K562 (cell line): Measurements from ENCODE around the gene TMEM87A. TPM values are rescaled to one million over a fixed set of nuclear protein-coding genes. Genes with fewer than 3 reads are reported as not detected.

Experiments used
- ATAC-seq: fragments of 200-7000 bp; cut with Tn5 transposase; 3 replicates; pipeline ENCODE4 v1.9.1; 2020; ENCODE audit warnings: moderate library complexity
- BruUV-seq: library from RNA; stranded (reverse); fragments of 400-500 nt; replicated peaks from 2 replicates; lab custom pipeline; 2021; lab: Mats Ljungman, UMichigan
- CTCF ChIA-PET: fragments of 300-600 bp; formaldehyde crosslinking; extraction: SDS; loops from one replicate; lab custom pipeline; 2021; ENCODE audit warnings: low intra/inter-chr PET ratio; lab: Yijun Ruan, JAX
- POLR2A ChIA-PET: fragments of 300-600, 350-650 bp; sonication (Branson Sonifier 250); formaldehyde crosslinking; extraction: SDS; loops from one replicate; lab custom pipeline; 2021; ENCODE audit warnings: antibody characterized with exemption, inconsistent platforms; lab: Yijun Ruan, JAX
- DNase-seq, 4 experiments: peaks; one replicate each; pipeline versions ENCODE4 v3.0.0 to v3.0.0-alpha.2; 2011 to 2018; ENCODE audit warnings: low spot score in 3 of 4, mixed read lengths in 3 of 4; ENCODE audit errors: extremely low read depth in 1 of 4
- FAIRE-seq: peaks from 2 replicates; lab custom pipeline; 2011; peaks lifted over from hg19 to GRCh38; lab: Jason Lieb, UNC
- H2AFZ ChIP-seq: 2 replicates; pipeline ENCODE4 v1.6.0; 2011; ENCODE audit warnings: low read depth, low read length, control low read depth, inconsistent platforms
- H3K27ac ChIP-seq: fragments of 200-600 bp; 3 replicates; pipeline ENCODE4 v1.8.0; 2011; ENCODE audit warnings: low read depth, mild to moderate bottlenecking, control low read depth, inconsistent platforms, low read length, moderate library complexity, mixed read lengths; ENCODE audit errors: extremely low read depth
- H3K27me3 ChIP-seq, 2 experiments: fragments of 300-600 bp in 1 of 2; 2 replicates in 1 of 2; 3 replicates in 1 of 2; pipeline versions ENCODE4 v1.6.0 to v1.8.0; 2011; ENCODE audit warnings: inconsistent platforms in 2 of 2, low read length in 2 of 2, mild to moderate bottlenecking in 1 of 2, mixed read lengths in 1 of 2, moderate library complexity in 1 of 2; ENCODE audit not compliant: control insufficient read depth in 2 of 2, insufficient read depth in 2 of 2
- H3K36me3 ChIP-seq: fragments of 300-600 bp; 3 replicates; pipeline ENCODE4 v1.8.0; 2011; ENCODE audit warnings: mild to moderate bottlenecking, low read length, inconsistent platforms; ENCODE audit not compliant: control insufficient read depth, insufficient read depth
- H3K4me1 ChIP-seq, 2 experiments: fragments of 200-600 bp in 1 of 2; replicated peaks in 1 of 2; 2 replicates in 1 of 2; 3 replicates in 1 of 2; pipeline versions ENCODE4 v1.5.1 to v1.8.0; 2011; ENCODE audit warnings: inconsistent platforms in 2 of 2, low read length in 2 of 2, mild to moderate bottlenecking in 1 of 2, mixed read lengths in 1 of 2, moderate library complexity in 1 of 2; ENCODE audit not compliant: control insufficient read depth in 2 of 2, insufficient read depth in 2 of 2
- H3K4me2 ChIP-seq: 2 replicates; pipeline ENCODE4 v1.6.1; 2011; ENCODE audit warnings: low read length, control low read depth, inconsistent platforms, mixed read lengths; ENCODE audit not compliant: insufficient read depth
- H3K4me3 ChIP-seq: fragments of 200-600 bp; sonication (generic), shearing (Covaris generic); 2 replicates; pipeline ENCODE4 v1.5.1; 2016; ENCODE audit warnings: control low read depth, inconsistent platforms
- H3K79me2 ChIP-seq: fragments of 200-600 bp; 3 replicates; pipeline ENCODE4 v1.8.0; 2011; ENCODE audit warnings: low read length, inconsistent platforms; ENCODE audit not compliant: control insufficient read depth, insufficient read depth
- H3K9ac ChIP-seq, 2 experiments: 2 replicates each; pipeline versions ENCODE4 v1.6.0 to v1.6.1; 2011; ENCODE audit warnings: low read depth in 2 of 2, low read length in 2 of 2, control low read depth in 1 of 2, inconsistent platforms in 1 of 2, mild to moderate bottlenecking in 1 of 2, mixed read lengths in 1 of 2; ENCODE audit not compliant: insufficient read depth in 1 of 2
- H3K9me1 ChIP-seq: one replicate; pipeline ENCODE4 v1.6.0; 2011; ENCODE audit warnings: inconsistent platforms, mild to moderate bottlenecking, low read length, moderate library complexity; ENCODE audit not compliant: control insufficient read depth, insufficient read depth
- H3K9me3 ChIP-seq: replicated peaks from 2 replicates; pipeline ENCODE4 v1.5.1; 2011; ENCODE audit warnings: low read depth, low read length, inconsistent platforms; ENCODE audit not compliant: control insufficient read depth, insufficient read depth
- H4K20me1 ChIP-seq: replicated peaks from 2 replicates; pipeline ENCODE4 v1.6.1; 2011; ENCODE audit warnings: low read length, inconsistent platforms, mixed read lengths; ENCODE audit not compliant: control insufficient read depth, insufficient read depth
- ATF1 ChIP-seq, 2 experiments: fragments of 450-650 bp in 1 of 2; IDR thresholded peaks; 2 replicates each; pipeline ENCODE4 v1.6.1; 2016; ENCODE audit warnings: missing compliant biosample characterization in 1 of 2, missing genetic modification characterization in 1 of 2
- EZH2 ChIP-seq: IDR thresholded peaks from 2 replicates; pipeline ENCODE4 v1.6.1; 2012; ENCODE audit warnings: low read depth, mild to moderate bottlenecking, inconsistent platforms, low read length, borderline replicate concordance
- MTA1 ChIP-seq: fragments of 450-650 bp; IDR thresholded peaks from 2 replicates; pipeline ENCODE4 v1.6.1; 2017; ENCODE audit warnings: borderline replicate concordance
- POLR2B ChIP-seq: fragments of 450-650 bp; IDR thresholded peaks from 2 replicates; pipeline ENCODE4 v1.6.1; 2018; ENCODE audit warnings: low read depth; ENCODE audit not compliant: partially characterized antibody
- SMAD4 ChIP-seq: fragments of 250-450 bp; sonication (Bioruptor Pico); conservative IDR thresholded peaks from 2 replicates; pipeline ENCODE4 v1.8.0; 2021; ENCODE audit warnings: inconsistent platforms, mild to moderate bottlenecking, moderate library complexity
- STAT5A ChIP-seq: IDR thresholded peaks from 2 replicates; pipeline ENCODE4 v1.6.1; 2012; ENCODE audit warnings: low read length, inconsistent platforms, borderline replicate concordance
- WGBS: fragments of 100-300 bp; shearing (Covaris generic); methylation state at CpG from one replicate; pipeline ENCODE4 v1.1.6; 2016; ENCODE audit warnings: low coverage, mixed read lengths; ENCODE audit not compliant: insufficient coverage; ENCODE audit errors: missing lambda C conversion rate; 5-methylcytosine and 5-hydroxymethylcytosine counted together
- in situ Hi-C: fragments of 300-500 bp; cut with MboI; formaldehyde crosslinking; loops from 4 replicates; pipeline ENCODE4 v1.15.0; 2018; ENCODE audit warnings: inconsistent platforms, mixed read lengths
- intact Hi-C: fragments of 100-400 bp; cut with micrococcal nuclease; formaldehyde crosslinking; loops from 2 replicates; pipeline ENCODE4 v1.14.2; 2022
- polyA plus RNA-seq, 8 experiments: library from polyadenylated mRNA; depleted of rRNA in 4 of 8; stranded (reverse) in 5 of 8; unstranded in 3 of 8; fragments of >200 nt; fragmentation: Nextera tagmentation in 2 of 8; fragmentation: Illumina TruSeq in 1 of 8; extraction: Ambion mirVana in 2 of 8; extraction: Trizol in 1 of 8; gene quantifications; 2 replicates each; pipeline versions ENCODE4 v1.2.1 to v1.2.3, GENCODE V29; 2011 to 2014; ENCODE audit warnings: inconsistent platforms in 1 of 8, missing spikeins in 1 of 8
- total RNA-seq, 7 experiments: library from RNA; depleted of rRNA in 6 of 7; stranded (reverse); fragments of >200 nt in 6 of 7; fragmentation: Illumina TruSeq in 2 of 7; extraction: Trizol in 2 of 7; gene quantifications; 2 replicates each; pipeline versions ENCODE4 v1.2.1 to v1.2.3, GENCODE V29; 2011 to 2021; ENCODE audit warnings: low replicate concordance in 1 of 7
- TF ChIP-seq, protein P1 (sequence below): sonication (generic); formaldehyde crosslinking; IDR thresholded peaks from 2 replicates; pipeline ENCODE4 v1.8.0; 2022; ENCODE audit warnings: missing genetic modification reagents, mild to moderate bottlenecking, moderate library complexity, borderline replicate concordance
- TF ChIP-seq, protein P2 (sequence below): fragments of 450-650 bp; IDR thresholded peaks from 2 replicates; pipeline ENCODE4 v1.7.1; 2018; ENCODE audit warnings: mild to moderate bottlenecking, low read depth; ENCODE audit not compliant: partially characterized antibody
- TF ChIP-seq, protein P3 (sequence below): fragments of 450-650 bp; IDR thresholded peaks from 2 replicates; pipeline ENCODE4 v1.6.1; 2016; ENCODE audit warnings: low read depth

TMEM87A gene
- total and polyA plus RNA-seq, 9 of the 15 experiments (the other 6 are each of a cell fraction or from before 2014, with no cell fraction given) = 16.6 to 43.3 (median 29.6) TPM

DNA sequence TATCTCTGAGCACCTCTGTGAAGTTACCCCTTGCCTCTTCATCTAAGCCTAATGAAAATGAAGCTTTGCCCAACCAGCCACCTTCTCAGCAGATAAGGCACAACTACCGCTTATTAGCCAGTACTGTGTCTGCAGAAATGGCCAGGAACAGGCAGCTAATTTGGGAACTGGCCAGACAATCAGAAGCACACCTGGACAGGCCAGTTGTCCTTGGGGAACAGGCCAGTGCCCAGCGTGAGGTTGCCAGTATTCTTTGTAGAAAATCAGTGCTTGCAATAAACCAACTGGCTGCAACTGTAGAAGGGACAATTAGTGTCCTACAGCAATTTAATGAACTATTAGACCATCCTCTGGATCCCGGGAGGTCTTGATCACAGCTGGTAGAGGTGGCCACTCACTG, 10.4 kb upstream of the TMEM87A start (continued):
- TF ChIP-seq, protein P1, sequence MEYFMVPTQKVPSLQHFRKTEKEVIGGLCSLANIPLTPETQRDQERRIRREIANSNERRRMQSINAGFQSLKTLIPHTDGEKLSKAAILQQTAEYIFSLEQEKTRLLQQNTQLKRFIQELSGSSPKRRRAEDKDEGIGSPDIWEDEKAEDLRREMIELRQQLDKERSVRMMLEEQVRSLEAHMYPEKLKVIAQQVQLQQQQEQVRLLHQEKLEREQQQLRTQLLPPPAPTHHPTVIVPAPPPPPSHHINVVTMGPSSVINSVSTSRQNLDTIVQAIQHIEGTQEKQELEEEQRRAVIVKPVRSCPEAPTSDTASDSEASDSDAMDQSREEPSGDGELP (CRISPR knock-in tag) = no peak

DNA sequence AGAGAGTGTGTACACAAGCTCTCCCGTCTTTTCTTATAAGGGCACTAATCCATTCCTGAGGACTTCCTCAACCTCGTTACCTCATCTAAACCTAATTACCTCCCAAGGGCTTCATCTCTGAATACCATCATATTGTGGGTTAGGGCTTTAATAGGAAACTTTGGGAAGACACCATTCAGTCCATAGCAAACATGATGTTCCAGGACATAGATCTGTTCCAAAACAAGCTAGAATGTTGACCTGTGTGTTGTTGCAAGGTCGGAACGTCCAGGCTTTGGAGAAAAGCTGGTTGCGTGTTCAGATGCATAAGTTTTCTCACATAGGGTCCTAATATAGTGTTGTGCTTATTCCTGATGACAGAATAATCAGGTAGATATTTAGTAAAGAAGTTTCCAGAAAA, 9.7 kb upstream of the TMEM87A start:
- H3K4me2 ChIP-seq = no peak overlapping the region
- no peak for ATAC-seq
- intact Hi-C loops (no loop called here), in situ Hi-C loops (no loop called here)
- POLR2A ChIA-PET = interaction anchor here (2.0 kb wide), 1 partner anchor 10 kb away, joined by 8 read pairs; the partner anchor contains the start of genes GANC and TMEM87A
- no peak overlapping the region for H3K27ac ChIP-seq
- H3K9me1 ChIP-seq = no peaks in the 10 kb centered on the region
- H3K4me1 ChIP-seq = peaks cover 0 to 12% of the 10 kb centered on the region in 2 experiments; a peak in 4 of 5 replicates
- H4K20me1 ChIP-seq = no peaks in the 10 kb centered on the region
- H3K79me2 ChIP-seq = no peaks in the 10 kb centered on the region
- CTCF ChIA-PET = no interaction called here
- no peak for DNase-seq
- H3K27me3 ChIP-seq = no peaks in the 10 kb centered on the region
- no TSS peak for BruUV-seq
- WGBS = 42% methylated on average over 5 of the region's 5 CpGs
- H2AFZ ChIP-seq = no peak overlapping the region
- H3K36me3 ChIP-seq = peaks cover 14% of the 10 kb centered on the region; the same call in 1 of the 3 replicates
- no peaks in the 10 kb centered on the region for H3K9me3 ChIP-seq
- no peak overlapping the region for H3K9ac ChIP-seq
- H3K4me3 ChIP-seq = no peak overlapping the region
- no peak for FAIRE-seq
- TF ChIP-seq STAT5A = no peak
- TF ChIP-seq, protein P2, sequence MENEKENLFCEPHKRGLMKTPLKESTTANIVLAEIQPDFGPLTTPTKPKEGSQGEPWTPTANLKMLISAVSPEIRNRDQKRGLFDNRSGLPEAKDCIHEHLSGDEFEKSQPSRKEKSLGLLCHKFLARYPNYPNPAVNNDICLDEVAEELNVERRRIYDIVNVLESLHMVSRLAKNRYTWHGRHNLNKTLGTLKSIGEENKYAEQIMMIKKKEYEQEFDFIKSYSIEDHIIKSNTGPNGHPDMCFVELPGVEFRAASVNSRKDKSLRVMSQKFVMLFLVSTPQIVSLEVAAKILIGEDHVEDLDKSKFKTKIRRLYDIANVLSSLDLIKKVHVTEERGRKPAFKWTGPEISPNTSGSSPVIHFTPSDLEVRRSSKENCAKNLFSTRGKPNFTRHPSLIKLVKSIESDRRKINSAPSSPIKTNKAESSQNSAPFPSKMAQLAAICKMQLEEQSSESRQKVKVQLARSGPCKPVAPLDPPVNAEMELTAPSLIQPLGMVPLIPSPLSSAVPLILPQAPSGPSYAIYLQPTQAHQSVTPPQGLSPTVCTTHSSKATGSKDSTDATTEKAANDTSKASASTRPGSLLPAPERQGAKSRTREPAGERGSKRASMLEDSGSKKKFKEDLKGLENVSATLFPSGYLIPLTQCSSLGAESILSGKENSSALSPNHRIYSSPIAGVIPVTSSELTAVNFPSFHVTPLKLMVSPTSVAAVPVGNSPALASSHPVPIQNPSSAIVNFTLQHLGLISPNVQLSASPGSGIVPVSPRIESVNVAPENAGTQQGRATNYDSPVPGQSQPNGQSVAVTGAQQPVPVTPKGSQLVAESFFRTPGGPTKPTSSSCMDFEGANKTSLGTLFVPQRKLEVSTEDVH = no peak
- TF ChIP-seq, protein P3, sequence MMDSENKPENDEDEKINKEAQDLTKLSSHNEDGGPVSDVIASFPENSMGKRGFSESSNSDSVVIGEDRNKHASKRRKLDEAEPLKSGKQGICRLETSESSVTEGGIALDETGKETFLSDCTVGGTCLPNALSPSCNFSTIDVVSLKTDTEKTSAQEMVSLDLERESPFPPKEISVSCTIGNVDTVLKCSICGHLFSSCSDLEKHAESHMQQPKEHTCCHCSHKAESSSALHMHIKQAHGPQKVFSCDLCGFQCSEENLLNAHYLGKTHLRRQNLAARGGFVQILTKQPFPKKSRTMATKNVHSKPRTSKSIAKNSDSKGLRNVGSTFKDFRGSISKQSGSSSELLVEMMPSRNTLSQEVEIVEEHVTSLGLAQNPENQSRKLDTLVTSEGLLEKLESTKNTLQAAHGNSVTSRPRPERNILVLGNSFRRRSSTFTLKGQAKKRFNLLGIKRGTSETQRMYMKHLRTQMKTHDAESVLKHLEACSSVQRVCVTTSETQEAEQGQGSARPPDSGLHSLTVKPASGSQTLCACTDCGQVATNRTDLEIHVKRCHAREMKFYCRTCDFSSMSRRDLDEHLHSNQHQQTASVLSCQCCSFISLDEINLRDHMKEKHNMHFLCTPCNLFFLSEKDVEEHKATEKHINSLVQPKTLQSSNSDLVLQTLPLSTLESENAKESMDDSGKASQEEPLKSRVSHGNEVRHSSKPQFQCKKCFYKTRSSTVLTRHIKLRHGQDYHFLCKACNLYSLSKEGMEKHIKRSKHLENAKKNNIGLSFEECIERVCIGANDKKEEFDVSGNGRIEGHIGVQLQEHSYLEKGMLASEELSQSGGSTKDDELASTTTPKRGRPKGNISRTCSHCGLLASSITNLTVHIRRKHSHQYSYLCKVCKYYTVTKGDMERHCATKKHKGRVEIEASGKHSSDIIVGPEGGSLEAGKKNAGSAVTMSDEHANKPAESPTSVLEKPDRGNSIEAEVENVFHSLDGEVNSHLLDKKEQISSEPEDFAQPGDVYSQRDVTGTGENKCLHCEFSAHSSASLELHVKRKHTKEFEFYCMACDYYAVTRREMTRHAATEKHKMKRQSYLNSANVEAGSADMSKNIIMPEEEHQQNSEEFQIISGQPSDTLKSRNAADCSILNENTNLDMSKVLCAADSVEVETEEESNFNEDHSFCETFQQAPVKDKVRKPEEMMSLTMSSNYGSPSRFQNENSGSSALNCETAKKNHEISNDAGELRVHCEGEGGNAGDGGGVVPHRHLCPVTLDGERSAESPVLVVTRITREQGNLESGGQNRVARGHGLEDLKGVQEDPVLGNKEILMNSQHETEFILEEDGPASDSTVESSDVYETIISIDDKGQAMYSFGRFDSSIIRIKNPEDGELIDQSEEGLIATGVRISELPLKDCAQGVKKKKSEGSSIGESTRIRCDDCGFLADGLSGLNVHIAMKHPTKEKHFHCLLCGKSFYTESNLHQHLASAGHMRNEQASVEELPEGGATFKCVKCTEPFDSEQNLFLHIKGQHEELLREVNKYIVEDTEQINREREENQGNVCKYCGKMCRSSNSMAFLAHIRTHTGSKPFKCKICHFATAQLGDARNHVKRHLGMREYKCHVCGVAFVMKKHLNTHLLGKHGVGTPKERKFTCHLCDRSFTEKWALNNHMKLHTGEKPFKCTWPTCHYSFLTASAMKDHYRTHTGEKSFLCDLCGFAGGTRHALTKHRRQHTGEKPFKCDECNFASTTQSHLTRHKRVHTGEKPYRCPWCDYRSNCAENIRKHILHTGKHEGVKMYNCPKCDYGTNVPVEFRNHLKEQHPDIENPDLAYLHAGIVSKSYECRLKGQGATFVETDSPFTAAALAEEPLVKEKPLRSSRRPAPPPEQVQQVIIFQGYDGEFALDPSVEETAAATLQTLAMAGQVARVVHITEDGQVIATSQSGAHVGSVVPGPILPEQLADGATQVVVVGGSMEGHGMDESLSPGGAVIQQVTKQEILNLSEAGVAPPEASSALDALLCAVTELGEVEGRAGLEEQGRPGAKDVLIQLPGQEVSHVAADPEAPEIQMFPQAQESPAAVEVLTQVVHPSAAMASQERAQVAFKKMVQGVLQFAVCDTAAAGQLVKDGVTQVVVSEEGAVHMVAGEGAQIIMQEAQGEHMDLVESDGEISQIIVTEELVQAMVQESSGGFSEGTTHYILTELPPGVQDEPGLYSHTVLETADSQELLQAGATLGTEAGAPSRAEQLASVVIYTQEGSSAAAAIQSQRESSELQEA = no peak
- TF ChIP-seq MTA1 = no peak
- TF ChIP-seq SMAD4 = no peak
- TF ChIP-seq EZH2 = no peak
- TF ChIP-seq POLR2B = no peak
- TF ChIP-seq ATF1 (CRISPR knock-in tag; IDR thresholded peaks at IDR 0.05) = no peak
- no peak for TF ChIP-seq ATF1 (tag; IDR thresholded peaks at IDR 0.05)
